Measurements from ENCODE around the gene TMEM63A. TPM values are rescaled to one million over a fixed set of nuclear protein-coding genes. Genes with fewer than 3 reads are reported as not detected.
A peak's percentile ranks its signal among the peaks of the same experiment; 100 is the strongest.

TMEM63A gene
- total and polyA plus RNA-seq, 2 of the 13 experiments (the other 11 are each of a cell fraction or from before 2014, with no cell fraction given), result 23.9 to 53.3 TPM

- TF ChIP-seq AKNA (CRISPR knock-in tag; IDR thresholded peaks at IDR 0.05; ENCODE audit: borderline replicate concordance) (peak; percentile 38; the same call in 1 of the 2 replicates), THRA (CRISPR knock-in tag; IDR thresholded peaks at IDR 0.05; ENCODE audit: borderline replicate concordance) (no peak), NAIF1 (CRISPR knock-in tag; IDR thresholded peaks at IDR 0.05; ENCODE audit: borderline replicate concordance) (no peak), HMGA1 (CRISPR knock-in tag; conservative IDR thresholded peaks at IDR 0.05) (no peak), BCLAF1 (IDR thresholded peaks at IDR 0.05) (no peak), DBP (CRISPR knock-in tag; IDR thresholded peaks at IDR 0.05; ENCODE audit: not compliant biosample characterization) (peak; percentile 35), RARA (CRISPR knock-in tag; IDR thresholded peaks at IDR 0.05) (no peak), RCOR2 (CRISPR knock-in tag; IDR thresholded peaks at IDR 0.05) (0 out of 2 replicates have a peak, but pooled peaks have one; percentile 14), PBX3 (CRISPR knock-in tag; IDR thresholded peaks at IDR 0.05; ENCODE audit: borderline replicate concordance) (no peak), FUBP1 (CRISPR knock-in tag; IDR thresholded peaks at IDR 0.05; ENCODE audit: borderline replicate concordance) (no peak), SALL1 (CRISPR knock-in tag; IDR thresholded peaks at IDR 0.05) (peak; percentile 54; the same call in 1 of the 2 replicates), MATR3 (CRISPR knock-in tag; IDR thresholded peaks at IDR 0.05) (no peak), SRSF1 (optimal IDR thresholded peaks at IDR 0.05; ENCODE audit: low read depth, low read length) (no peak)
Measured at GRCh38 chr1:225911191-225912130, 29.3 kb upstream of the TMEM63A start (continued).

Measured in HepG2 (cell line).